Breast epithelium (tissue), 4 donors: ENCODE data around the gene POU6F1. TPM values are rescaled to one million over a fixed set of nuclear protein-coding genes. Genes with fewer than 3 reads are reported as not detected.
"Not testable (repeated sequence)": the region's sequence is repeated elsewhere in the genome, so short reads cannot be mapped to it uniquely, and the experiment has no call there.

Experiments
- DNase-seq, 2 donors: peaks; one replicate each; pipeline ENCODE4 v3.0.0-alpha.2; 2019; ENCODE audit warnings: low spot score in 2 of 2
- H3K27ac ChIP-seq, 2 donors: fragments of 200-600 bp; sonication (generic) in 1 of 2; one replicate each; pipeline ENCODE4 v1.5.1; 2016 to 2019; ENCODE audit warnings: mild to moderate bottlenecking in 1 of 2
- H3K27me3 ChIP-seq, 2 donors: fragments of 200-600 bp; sonication (generic) in 1 of 2; one replicate each; pipeline versions ENCODE4 v1.5.1 to v1.6.0; 2017 to 2019; ENCODE audit warnings: control low read depth in 1 of 2, mild to moderate bottlenecking in 1 of 2
- H3K36me3 ChIP-seq: fragments of 200-600 bp; one replicate; pipeline ENCODE4 v1.5.1; 2019
- H3K4me1 ChIP-seq, 2 donors: fragments of 200-600 bp; sonication (generic); one replicate each; pipeline ENCODE4 v1.5.1; 2016 to 2019; ENCODE audit warnings: control low read depth in 1 of 2
- H3K4me3 ChIP-seq, 3 donors: fragments of 200-600 bp; sonication (generic); 1 replicate in 2 of 3; 2 replicates in 1 of 3; pipeline ENCODE4 v1.5.1; 2016 to 2019; ENCODE audit warnings: mild to moderate bottlenecking in 3 of 3, moderate library complexity in 2 of 3
- H3K9me3 ChIP-seq, 2 donors: fragments of 200-600 bp; sonication (generic) in 1 of 2; one replicate each; pipeline ENCODE4 v1.5.1; 2016 to 2019; ENCODE audit warnings: control low read depth in 1 of 2
- CTCF ChIP-seq, 3 donors: fragments of 450-650 bp; IDR thresholded peaks; one replicate each; pipeline ENCODE4 v1.5.1; 2016 to 2017; ENCODE audit warnings: antibody characterized with exemption in 3 of 3, mild to moderate bottlenecking in 3 of 3, moderate library complexity in 3 of 3
- POLR2A ChIP-seq: fragments of 450-650 bp; IDR thresholded peaks from one replicate; pipeline ENCODE4 v1.6.1; 2016; ENCODE audit warnings: antibody characterized with exemption, mild to moderate bottlenecking, moderate library complexity
- POLR2AphosphoS5 ChIP-seq, 3 donors: sonication (generic); formaldehyde crosslinking; IDR thresholded peaks; one replicate each; pipeline ENCODE4 v1.6.1; 2017; ENCODE audit warnings: antibody characterized with exemption in 3 of 3
- intact Hi-C: fragments of 100-400 bp; cut with DNase I; formaldehyde crosslinking; loops from one replicate; pipeline ENCODE4 v1.15.1; 2023; ENCODE audit warnings: low total_unique reads
- total RNA-seq, 3 donors: library from RNA; depleted of rRNA; stranded (reverse); fragments of >200 nt; gene quantifications; one replicate each; pipeline ENCODE4 v1.1.0, GENCODE V29; 2016

The POU6F1 gene
- total RNA-seq, 3 donors from 2014 or later: 10.5 to 23.3 (median 15.2) TPM

- Histone ChIP-seq H3K9me3 (no peaks in the 10 kb centered on the region), H3K27ac (no peak overlapping the region), H3K36me3 (no peaks in the 10 kb centered on the region), H3K27me3 (no peaks in the 10 kb centered on the region), H3K4me3 (no peak overlapping the region), H3K4me1 (no peaks in the 10 kb centered on the region)
- intact Hi-C loops: no loop called here
- TF ChIP-seq POLR2AphosphoS5 (IDR thresholded peaks at IDR 0.05) (no peak), CTCF (IDR thresholded peaks at IDR 0.05) (no peak)
- no peak for DNase-seq
Observed at GRCh38 chr12:51229116-51229809, 11.4 kb upstream of the POU6F1 start.

GRCh38 chr12:51227962-51228361, 10.1 kb upstream of the POU6F1 start:
- H3K4me3 ChIP-seq: no peak overlapping the region
- intact Hi-C loops: no loop called here
- TF ChIP-seq CTCF (IDR thresholded peaks at IDR 0.05) (no peak), POLR2AphosphoS5 (IDR thresholded peaks at IDR 0.05) (no peak), POLR2A (no peak)
- H3K9me3 ChIP-seq: no peaks in the 10 kb centered on the region
- H3K27me3 ChIP-seq: no peaks in the 10 kb centered on the region
- no peak overlapping the region for H3K27ac ChIP-seq
- H3K4me1 ChIP-seq: no peaks in the 10 kb centered on the region
- H3K36me3 ChIP-seq: no peaks in the 10 kb centered on the region
- no peak for DNase-seq

- H3K4me3 ChIP-seq, intact Hi-C loops: not testable (repeated sequence)
Observed at GRCh38 chr12:51227112-51227511, 9.2 kb upstream of the POU6F1 start.

GRCh38 chr12:51225771-51226170, 7.9 kb upstream of the POU6F1 start:
- no peak overlapping the region for H3K27ac ChIP-seq
- H3K9me3 ChIP-seq: no peaks in the 10 kb centered on the region
- H3K36me3 ChIP-seq: no peaks in the 10 kb centered on the region
- intact Hi-C loops: no loop called here
- H3K4me3 ChIP-seq: no peak overlapping the region
- H3K4me1 ChIP-seq: no peaks in the 10 kb centered on the region
- H3K27me3 ChIP-seq: no peaks in the 10 kb centered on the region
- DNase-seq: no peak
- TF ChIP-seq CTCF (IDR thresholded peaks at IDR 0.05) (no peak), POLR2AphosphoS5 (IDR thresholded peaks at IDR 0.05) (no peak), POLR2A (no peak)

More at GRCh38 chr12:51227112-51227511, 9.2 kb upstream of the POU6F1 start:
- not testable (repeated sequence) for H3K36me3 ChIP-seq, H3K27ac ChIP-seq, H3K4me1 ChIP-seq, H3K9me3 ChIP-seq, H3K27me3 ChIP-seq, DNase-seq

GRCh38 chr12:51225234-51225633, 7.4 kb upstream of the POU6F1 start:
- intact Hi-C loops: no loop called here
- H3K27me3 ChIP-seq: no peaks in the 10 kb centered on the region
- no peaks in the 10 kb centered on the region for H3K9me3 ChIP-seq
- no peak for TF ChIP-seq CTCF (IDR thresholded peaks at IDR 0.05)
- no peak for TF ChIP-seq POLR2A
- no peak for TF ChIP-seq POLR2AphosphoS5 (IDR thresholded peaks at IDR 0.05)
- H3K27ac ChIP-seq: no peak overlapping the region
- DNase-seq: no peak
- no peaks in the 10 kb centered on the region for H3K36me3 ChIP-seq
- H3K4me1 ChIP-seq: no peaks in the 10 kb centered on the region
- H3K4me3 ChIP-seq: no peak overlapping the region
